Loucy (cell line): ENCODE data around the gene ARHGAP10.

Experiments
- EZH2phosphoT487 ChIP-seq: fragments of 200-600 bp; IDR thresholded peaks from 2 replicates; pipeline ENCODE4 v1.6.1; 2018; ENCODE audit warnings: antibody characterized with exemption, mild to moderate bottlenecking, moderate library complexity, borderline replicate concordance
- TF ChIP-seq, protein P1 (sequence below): fragments of 200-600 bp; sonication (generic); conservative IDR thresholded peaks from 2 replicates; pipeline ENCODE4 v1.5.1; 2014; ENCODE audit warnings: mild to moderate bottlenecking, antibody characterized with exemption, low read length

- TF ChIP-seq, protein P1, sequence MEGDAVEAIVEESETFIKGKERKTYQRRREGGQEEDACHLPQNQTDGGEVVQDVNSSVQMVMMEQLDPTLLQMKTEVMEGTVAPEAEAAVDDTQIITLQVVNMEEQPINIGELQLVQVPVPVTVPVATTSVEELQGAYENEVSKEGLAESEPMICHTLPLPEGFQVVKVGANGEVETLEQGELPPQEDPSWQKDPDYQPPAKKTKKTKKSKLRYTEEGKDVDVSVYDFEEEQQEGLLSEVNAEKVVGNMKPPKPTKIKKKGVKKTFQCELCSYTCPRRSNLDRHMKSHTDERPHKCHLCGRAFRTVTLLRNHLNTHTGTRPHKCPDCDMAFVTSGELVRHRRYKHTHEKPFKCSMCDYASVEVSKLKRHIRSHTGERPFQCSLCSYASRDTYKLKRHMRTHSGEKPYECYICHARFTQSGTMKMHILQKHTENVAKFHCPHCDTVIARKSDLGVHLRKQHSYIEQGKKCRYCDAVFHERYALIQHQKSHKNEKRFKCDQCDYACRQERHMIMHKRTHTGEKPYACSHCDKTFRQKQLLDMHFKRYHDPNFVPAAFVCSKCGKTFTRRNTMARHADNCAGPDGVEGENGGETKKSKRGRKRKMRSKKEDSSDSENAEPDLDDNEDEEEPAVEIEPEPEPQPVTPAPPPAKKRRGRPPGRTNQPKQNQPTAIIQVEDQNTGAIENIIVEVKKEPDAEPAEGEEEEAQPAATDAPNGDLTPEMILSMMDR = no peak
- no peak for TF ChIP-seq EZH2phosphoT487
These were observed 107.8 kb downstream of the ARHGAP10 start for GRCh38 chr4:147839663-147840062.
